ENCODE data around the gene LTC4S. TPM values are rescaled to one million over a fixed set of nuclear protein-coding genes. Genes with fewer than 3 reads are reported as not detected.

The LTC4S gene
- total RNA-seq, 2 donors from 2014 or later: 9.0 to 11.1 TPM

GRCh38 chr5:179766726-179767455, 26.9 kb upstream of the LTC4S start:
- no peak for DNase-seq (ENCODE audit: low spot score)
- Histone ChIP-seq H3K27me3 (no peaks in the 10 kb centered on the region), H3K4me1 (peaks cover 0 to 55% of the 10 kb centered on the region in 2 donors), H3K9me3 (no peaks in the 10 kb centered on the region), H3K4me3 (no peak overlapping the region), H3K36me3 (peaks cover 50% of the 10 kb centered on the region), H3K27ac (peak overlapping the region in 1 of 2 donors; percentile 59)
- TF ChIP-seq, protein P1, sequence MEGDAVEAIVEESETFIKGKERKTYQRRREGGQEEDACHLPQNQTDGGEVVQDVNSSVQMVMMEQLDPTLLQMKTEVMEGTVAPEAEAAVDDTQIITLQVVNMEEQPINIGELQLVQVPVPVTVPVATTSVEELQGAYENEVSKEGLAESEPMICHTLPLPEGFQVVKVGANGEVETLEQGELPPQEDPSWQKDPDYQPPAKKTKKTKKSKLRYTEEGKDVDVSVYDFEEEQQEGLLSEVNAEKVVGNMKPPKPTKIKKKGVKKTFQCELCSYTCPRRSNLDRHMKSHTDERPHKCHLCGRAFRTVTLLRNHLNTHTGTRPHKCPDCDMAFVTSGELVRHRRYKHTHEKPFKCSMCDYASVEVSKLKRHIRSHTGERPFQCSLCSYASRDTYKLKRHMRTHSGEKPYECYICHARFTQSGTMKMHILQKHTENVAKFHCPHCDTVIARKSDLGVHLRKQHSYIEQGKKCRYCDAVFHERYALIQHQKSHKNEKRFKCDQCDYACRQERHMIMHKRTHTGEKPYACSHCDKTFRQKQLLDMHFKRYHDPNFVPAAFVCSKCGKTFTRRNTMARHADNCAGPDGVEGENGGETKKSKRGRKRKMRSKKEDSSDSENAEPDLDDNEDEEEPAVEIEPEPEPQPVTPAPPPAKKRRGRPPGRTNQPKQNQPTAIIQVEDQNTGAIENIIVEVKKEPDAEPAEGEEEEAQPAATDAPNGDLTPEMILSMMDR (IDR thresholded peaks at IDR 0.05): no peak

DNA sequence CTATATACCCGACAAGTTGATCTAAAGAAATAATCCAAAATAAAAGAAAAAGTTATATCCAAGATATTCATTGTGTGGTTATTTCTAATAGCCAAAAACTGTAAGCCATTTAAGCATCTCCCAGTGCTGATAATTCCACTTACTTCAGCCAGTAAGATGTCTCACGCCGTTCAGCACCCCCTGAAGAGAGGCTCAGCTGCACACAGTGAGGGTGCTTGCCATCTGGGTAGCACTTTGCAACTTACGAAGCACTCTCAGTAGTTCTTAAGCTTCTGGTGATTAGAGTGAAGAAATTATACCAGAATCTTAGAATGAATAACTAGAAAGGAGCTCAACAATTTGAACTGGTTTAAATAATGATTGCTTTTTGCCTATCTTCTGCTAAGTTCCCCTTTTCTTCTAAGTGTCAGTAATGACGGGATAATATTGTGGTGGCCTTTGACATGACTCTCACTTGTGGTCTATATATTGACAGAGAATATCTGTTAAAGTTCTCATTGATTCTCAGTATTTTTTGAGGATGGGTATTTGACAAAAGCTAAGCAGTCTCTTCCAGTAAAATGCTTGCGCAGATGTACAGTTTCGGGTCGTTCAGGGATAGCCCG, 26.2 kb upstream of the LTC4S start:
- Histone ChIP-seq H3K4me1 (peaks cover 0 to 48% of the 10 kb centered on the region in 2 donors), H3K27me3 (no peaks in the 10 kb centered on the region), H3K36me3 (peaks cover 57% of the 10 kb centered on the region), H3K9me3 (no peaks in the 10 kb centered on the region), H3K4me3 (no peak overlapping the region), H3K27ac (no peak overlapping the region)
- no peak for DNase-seq (ENCODE audit: low spot score)
- TF ChIP-seq, protein P1 (IDR thresholded peaks at IDR 0.05): no peak

DNA sequence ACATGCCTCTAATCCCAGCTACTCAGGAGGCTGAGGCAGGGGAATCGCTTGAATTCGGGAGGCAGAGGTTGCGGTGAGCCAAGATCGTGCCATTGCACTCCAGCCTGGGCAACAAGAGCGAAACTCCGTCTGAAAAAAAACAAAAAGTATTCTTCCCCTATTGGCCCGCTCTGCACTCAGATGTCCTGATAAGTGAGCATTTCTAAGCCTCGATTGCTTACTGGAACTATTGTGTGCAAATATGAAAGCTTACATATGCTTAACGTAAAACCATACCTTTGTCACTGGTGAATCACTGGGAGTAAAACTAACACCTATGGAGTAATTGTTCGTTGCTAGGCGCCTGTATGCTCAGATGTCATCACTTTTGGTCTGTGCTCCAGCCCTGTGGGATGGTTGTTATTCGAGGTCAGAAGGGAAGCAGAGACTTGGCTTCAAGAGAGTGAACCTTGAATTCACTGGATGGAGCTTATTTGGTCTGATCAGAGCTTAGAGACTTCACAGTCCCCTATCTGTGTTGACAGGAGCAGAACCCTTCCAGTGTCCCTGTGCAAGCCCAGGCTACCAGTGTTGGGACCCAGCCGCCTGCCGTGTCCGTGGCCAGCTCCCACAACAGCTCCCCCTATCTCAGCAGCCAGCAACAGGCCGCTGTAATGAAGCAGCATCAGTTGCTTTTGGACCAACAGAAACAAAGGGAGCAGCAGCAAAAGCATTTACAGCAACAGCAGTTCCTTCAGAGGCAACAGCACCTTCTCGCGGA, 25.3 kb upstream of the LTC4S start:
- no peak for DNase-seq (ENCODE audit: low spot score)
- peaks cover 66% of the 10 kb centered on the region for H3K36me3 ChIP-seq
- no peaks in the 10 kb centered on the region for H3K27me3 ChIP-seq
- H3K4me1 ChIP-seq: peaks cover 0 to 39% of the 10 kb centered on the region in 2 donors
- H3K27ac ChIP-seq: no peak overlapping the region
- no peak overlapping the region for H3K4me3 ChIP-seq
- H3K9me3 ChIP-seq: no peaks in the 10 kb centered on the region
- TF ChIP-seq, protein P1 (IDR thresholded peaks at IDR 0.05): peak in 1 of 2 donors; percentile 38

- no peak overlapping the region for H3K27ac ChIP-seq
- no peaks in the 10 kb centered on the region for H3K27me3 ChIP-seq
- no peaks in the 10 kb centered on the region for H3K9me3 ChIP-seq
- DNase-seq (ENCODE audit: low spot score): no peak
- H3K4me3 ChIP-seq: no peak overlapping the region
- peaks cover 0 to 31% of the 10 kb centered on the region in 2 donors for H3K4me1 ChIP-seq
- H3K36me3 ChIP-seq: peaks cover 74% of the 10 kb centered on the region
- TF ChIP-seq, protein P1 (IDR thresholded peaks at IDR 0.05): no peak
Observed at GRCh38 chr5:179769271-179769670, 24.5 kb upstream of the LTC4S start.

DNA sequence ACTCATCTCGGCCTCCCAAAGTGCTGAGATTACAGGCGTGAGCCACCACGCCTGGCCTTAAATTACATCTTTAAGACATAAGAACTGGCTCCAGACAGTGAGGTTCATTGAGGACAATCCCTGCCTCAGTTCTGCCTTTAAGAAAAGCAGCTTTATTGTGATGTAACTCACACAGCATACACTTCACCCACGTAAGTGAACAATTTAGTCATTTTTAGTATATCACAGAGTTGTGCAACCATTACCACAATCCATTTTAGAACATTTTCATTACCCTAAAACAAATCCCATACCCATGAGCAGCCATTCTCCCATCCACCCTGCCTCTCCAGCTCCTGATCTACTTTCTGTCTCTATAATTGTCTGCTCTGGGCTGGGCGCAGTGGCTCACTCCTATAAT, 24.0 kb upstream of the LTC4S start:
- DNase-seq (ENCODE audit: low spot score): no peak
- H3K4me3 ChIP-seq: no peak overlapping the region
- peaks cover 79% of the 10 kb centered on the region for H3K36me3 ChIP-seq
- no peak overlapping the region for H3K27ac ChIP-seq
- no peaks in the 10 kb centered on the region for H3K9me3 ChIP-seq
- H3K4me1 ChIP-seq: peaks cover 0 to 27% of the 10 kb centered on the region in 2 donors
- TF ChIP-seq, protein P1 (IDR thresholded peaks at IDR 0.05): no peak
- no peaks in the 10 kb centered on the region for H3K27me3 ChIP-seq
